GM23248 (cell line): ENCODE results near the gene HAO2.

ENCODE experiments used
- EZH2 ChIP-seq: fragments of 200-600 bp; sonication (generic); IDR thresholded peaks from 2 replicates; pipeline ENCODE4 v1.6.1; 2018; ENCODE audit warnings: antibody characterized with exemption, mild to moderate bottlenecking; ENCODE audit not compliant: insufficient read depth, poor library complexity, severe bottlenecking
- EZH2phosphoT487 ChIP-seq: fragments of 200-600 bp; sonication (generic); IDR thresholded peaks from 2 replicates; pipeline ENCODE4 v1.6.1; 2018; ENCODE audit warnings: antibody characterized with exemption, moderate library complexity, mild to moderate bottlenecking, low read depth; ENCODE audit not compliant: insufficient read depth

- TF ChIP-seq EZH2 (no peak), EZH2phosphoT487 (no peak)
These were observed 38.0 kb upstream of the HAO2 start for GRCh38 chr1:119330466-119331189.
